Measurements from ENCODE around the gene HNF1B. TPM values are rescaled to one million over a fixed set of nuclear protein-coding genes. Genes with fewer than 3 reads are reported as not detected.
"Not testable (repeated sequence)": the region's sequence is repeated elsewhere in the genome, so short reads cannot be mapped to it uniquely, and the experiment has no call there.

Gene HNF1B
- total and polyA plus RNA-seq, 12 donors: not detected

GRCh38 chr17:37786481-37786880 lies 41.6 kb upstream of the HNF1B start:
- intact Hi-C loops (cut with DNase I): loop anchor here in 2 of 10 donors (10.0 kb wide), 1 partner anchor 112 kb away; no protein-coding TSS in a partner anchor
- ATAC-seq: no peak
- Histone ChIP-seq H3K4me1 (no peaks in the 10 kb centered on the region), H3K9me3 (peaks cover 0 to 6% (median 0%) of the 10 kb centered on the region in 11 donors), H3K36me3 (no peaks in the 10 kb centered on the region), H3K4me3 (no peak overlapping the region), H3K27me3 (peaks cover 0 to 38% (median 31%) of the 10 kb centered on the region in 7 donors), H3K27ac (no peak overlapping the region)
- no peak for DNase-seq
- TF ChIP-seq CTCF (IDR thresholded peaks at IDR 0.05): no peak
- WGBS, 2 donors: 87 to 94% methylated on average over 2 of the region's 2 CpGs

GRCh38 chr17:37782460-37782859 lies 37.6 kb upstream of the HNF1B start:
- H3K9me3 ChIP-seq, ATAC-seq, H3K36me3 ChIP-seq, DNase-seq, H3K27ac ChIP-seq, H3K4me1 ChIP-seq, H3K4me3 ChIP-seq: not testable (repeated sequence)
- 69 to 78% methylated on average over 1 of the region's 1 CpG for WGBS, 2 donors
- peaks cover 0 to 19% (median 0%) of the 10 kb centered on the region in 7 donors for H3K27me3 ChIP-seq
- intact Hi-C loops (cut with DNase I): loop anchor here in 2 of 10 donors (10.0 kb wide), 1 partner anchor 108 kb away; no protein-coding TSS in a partner anchor

- Histone ChIP-seq H3K27ac (no peak overlapping the region), H3K36me3 (no peaks in the 10 kb centered on the region), H3K4me1 (no peaks in the 10 kb centered on the region), H3K4me3 (no peak overlapping the region), H3K9me3 (peaks cover 0 to 6% (median 0%) of the 10 kb centered on the region in 11 donors), H3K27me3 (peaks cover 0 to 15% (median 0%) of the 10 kb centered on the region in 7 donors)
- intact Hi-C loops (cut with DNase I): loop anchor here in 2 of 10 donors (10.0 kb wide), 1 partner anchor 107 kb away; no protein-coding TSS in a partner anchor
- ATAC-seq: no peak
- DNase-seq: no peak
- 73 to 81% methylated on average over 2 of the region's 2 CpGs for WGBS, 2 donors
- no peak for TF ChIP-seq CTCF (IDR thresholded peaks at IDR 0.05)
These were observed 36.6 kb upstream of the HNF1B start for GRCh38 chr17:37781451-37781850.

- intact Hi-C loops (cut with DNase I): loop anchor here in 3 of 10 donors (10.0 kb wide), 3 partner anchors 75 to 135 kb away; partner anchors contain the start of gene DDX52 (in 1 of the 3)
- Histone ChIP-seq H3K27ac (no peak overlapping the region), H3K4me3 (no peak overlapping the region), H3K4me1 (no peaks in the 10 kb centered on the region), H3K9me3 (peaks cover 0 to 6% (median 0%) of the 10 kb centered on the region in 11 donors), H3K27me3 (peaks cover 0 to 14% (median 0%) of the 10 kb centered on the region in 7 donors), H3K36me3 (no peaks in the 10 kb centered on the region)
- 81 to 85% methylated on average over 4 of the region's 4 CpGs for WGBS, 2 donors
- TF ChIP-seq CTCF (IDR thresholded peaks at IDR 0.05): no peak
- ATAC-seq (no peak), DNase-seq (no peak)
These were observed 34.7 kb upstream of the HNF1B start for GRCh38 chr17:37779554-37779953.

- no peaks in the 10 kb centered on the region for H3K9me3 ChIP-seq
- TF ChIP-seq CTCF (IDR thresholded peaks at IDR 0.05): no peak
- intact Hi-C loops (cut with DNase I): loop anchor here in 3 of 10 donors (5.0 to 10.0 kb wide), 4 partner anchors 70 to 130 kb away; partner anchors contain the start of gene DDX52 (in 1 of the 3)
- 65 to 66% methylated on average over 5 of the region's 5 CpGs for WGBS, 2 donors
- no peak overlapping the region for H3K4me3 ChIP-seq
- H3K36me3 ChIP-seq: no peaks in the 10 kb centered on the region
- H3K4me1 ChIP-seq: no peaks in the 10 kb centered on the region
- H3K27ac ChIP-seq: no peak overlapping the region
- no peak for ATAC-seq
- no peak for DNase-seq
- H3K27me3 ChIP-seq: peaks cover 0 to 25% (median 0%) of the 10 kb centered on the region in 7 donors
These were observed 29.6 kb upstream of the HNF1B start for GRCh38 chr17:37774504-37774903.
